HepG2 (cell line): Measurements from ENCODE around the gene SMIM28. TPM values are rescaled to one million over a fixed set of nuclear protein-coding genes. Genes with fewer than 3 reads are reported as not detected.

Experiments used
- ASH2L ChIP-seq: fragments of 300-600, 200-600 bp; sonication (generic); IDR thresholded peaks from 2 replicates; pipeline ENCODE4 v1.7.0; 2017; ENCODE audit warnings: low read depth, mild to moderate bottlenecking, moderate library complexity, mixed read lengths, low read length; ENCODE audit not compliant: insufficient read length
- CERS6 ChIP-seq: sonication (generic); formaldehyde crosslinking; IDR thresholded peaks from 2 replicates; pipeline ENCODE4 v1.5.0; 2020; ENCODE audit warnings: missing genetic modification reagents
- CREBL2 ChIP-seq: sonication (generic); formaldehyde crosslinking; IDR thresholded peaks from 2 replicates; pipeline ENCODE4 v1.8.1; 2023; ENCODE audit warnings: missing genetic modification reagents, mild to moderate bottlenecking, borderline replicate concordance
- IRF9 ChIP-seq: sonication (generic); formaldehyde crosslinking; IDR thresholded peaks from 2 replicates; pipeline ENCODE4 v1.8.0; 2022; ENCODE audit warnings: missing genetic modification reagents, mild to moderate bottlenecking, borderline replicate concordance
- KDM4B ChIP-seq: sonication (generic); formaldehyde crosslinking; IDR thresholded peaks from 2 replicates; pipeline ENCODE4 v1.4.0; 2020; ENCODE audit warnings: missing genetic modification reagents
- LCORL ChIP-seq, 2 experiments: fragments of 450-650 bp in 1 of 2; sonication (generic) in 1 of 2; formaldehyde crosslinking in 1 of 2; IDR thresholded peaks; 2 replicates each; pipeline versions ENCODE4 v1.5.0 to v1.6.1; 2017 to 2020; ENCODE audit warnings: antibody characterized with exemption in 1 of 2, missing genetic modification reagents in 1 of 2
- MBNL3 ChIP-seq: fragments of 250-450 bp; sonication (Bioruptor Pico); conservative IDR thresholded peaks from 2 replicates; pipeline ENCODE4 v1.8.0; 2022; ENCODE audit warnings: mild to moderate bottlenecking, inconsistent platforms
- MTF2 ChIP-seq: sonication (generic); formaldehyde crosslinking; IDR thresholded peaks from 2 replicates; pipeline ENCODE4 v1.5.0; 2020; ENCODE audit warnings: missing genetic modification reagents, borderline replicate concordance
- NCOA2 ChIP-seq: sonication (generic); formaldehyde crosslinking; IDR thresholded peaks from 2 replicates; pipeline ENCODE4 v1.8.0; 2022; ENCODE audit warnings: inconsistent platforms
- NFIB ChIP-seq: sonication (generic); formaldehyde crosslinking; IDR thresholded peaks from 2 replicates; pipeline ENCODE4 v1.9.0; 2021; ENCODE audit warnings: missing genetic modification reagents, mild to moderate bottlenecking, borderline replicate concordance
- PHF8 ChIP-seq: sonication (generic); formaldehyde crosslinking; IDR thresholded peaks from 2 replicates; pipeline ENCODE4 v1.5.0; 2020; ENCODE audit warnings: missing genetic modification reagents
- SMAD9 ChIP-seq: sonication (generic); formaldehyde crosslinking; IDR thresholded peaks from 2 replicates; pipeline ENCODE4 v1.5.1; 2020; ENCODE audit warnings: mild to moderate bottlenecking, missing genetic modification reagents
- SMYD3 ChIP-seq: sonication (generic); formaldehyde crosslinking; IDR thresholded peaks from 2 replicates; pipeline ENCODE4 v1.8.1; 2023; ENCODE audit warnings: mild to moderate bottlenecking, missing genetic modification reagents
- SRSF4 ChIP-seq: fragments of 200-400 bp; formaldehyde crosslinking; IDR thresholded peaks from one replicate; pipeline ENCODE4 v1.6.1; 2018; ENCODE audit warnings: mild to moderate bottlenecking, low read depth, low read length, moderate library complexity; ENCODE audit not compliant: poor library complexity, severe bottlenecking
- YY1 ChIP-seq: IDR thresholded peaks from 2 replicates; pipeline ENCODE4 v1.6.1; 2011; ENCODE audit warnings: low read length, low read depth, moderate library complexity, mild to moderate bottlenecking; ENCODE audit not compliant: insufficient read depth, insufficient replicate concordance
- ZBTB1 ChIP-seq: sonication (generic); formaldehyde crosslinking; IDR thresholded peaks from 2 replicates; pipeline ENCODE4 v1.4.0; 2020; ENCODE audit warnings: missing genetic modification reagents, borderline replicate concordance
- ZBTB20 ChIP-seq: sonication (generic); formaldehyde crosslinking; IDR thresholded peaks from 2 replicates; pipeline ENCODE4 v1.8.1; 2023; ENCODE audit warnings: missing genetic modification reagents, low read depth, mild to moderate bottlenecking, borderline replicate concordance
- ZBTB26 ChIP-seq: IDR thresholded peaks from 2 replicates; pipeline ENCODE4 v1.6.1; 2016; ENCODE audit warnings: missing compliant biosample characterization, missing genetic modification reagents, borderline replicate concordance
- ZBTB34 ChIP-seq: sonication (generic); formaldehyde crosslinking; IDR thresholded peaks from 2 replicates; pipeline ENCODE4 v1.8.0; 2022; ENCODE audit warnings: mild to moderate bottlenecking, missing genetic modification reagents
- ZFP82 ChIP-seq: sonication (generic); formaldehyde crosslinking; IDR thresholded peaks from 2 replicates; pipeline ENCODE4 v1.5.1; 2020; ENCODE audit warnings: mild to moderate bottlenecking, missing genetic modification reagents, borderline replicate concordance
- ZNF101 ChIP-seq: sonication (generic); formaldehyde crosslinking; IDR thresholded peaks from 2 replicates; pipeline ENCODE4 v1.4.0; 2020; ENCODE audit warnings: mild to moderate bottlenecking, low read depth, missing genetic modification reagents, borderline replicate concordance
- ZNF274 ChIP-seq: sonication (generic); formaldehyde crosslinking; IDR thresholded peaks from 2 replicates; pipeline ENCODE4 v1.5.1; 2020; ENCODE audit warnings: mild to moderate bottlenecking, missing genetic modification reagents
- ZNF670 ChIP-seq: sonication (generic); formaldehyde crosslinking; IDR thresholded peaks from 2 replicates; pipeline ENCODE4 v1.8.0; 2022; ENCODE audit warnings: mild to moderate bottlenecking, missing genetic modification reagents, borderline replicate concordance
- polyA plus RNA-seq, 8 experiments: library from polyadenylated mRNA; depleted of rRNA in 3 of 8; stranded (reverse) in 7 of 8; unstranded in 1 of 8; fragments of >200 nt; fragmentation: Illumina TruSeq in 4 of 8; extraction: Trizol in 4 of 8; gene quantifications; 2 replicates each; pipeline versions ENCODE4 v1.2.1 to v1.2.3, GENCODE V29; 2011 to 2016; ENCODE audit warnings: low read depth in 4 of 8, missing spikeins in 1 of 8, mixed read lengths in 1 of 8; ENCODE audit not compliant: insufficient read depth in 1 of 8
- total RNA-seq, 5 experiments: library from RNA; depleted of rRNA; stranded (reverse); fragments of >200 nt; fragmentation: Illumina TruSeq; extraction: Trizol; gene quantifications; 2 replicates each; pipeline ENCODE4 v1.2.3, GENCODE V29; 2016; ENCODE audit warnings: low read depth in 1 of 5

The SMIM28 gene
- total and polyA plus RNA-seq, 2 of the 13 experiments (the other 11 are each of a cell fraction or from before 2014, with no cell fraction given) = not detected

GRCh38 chr6:138404666-138405337 lies 27.1 kb downstream of the SMIM28 start (continued):
- TF ChIP-seq ZNF101 = no peak
- no peak for TF ChIP-seq KDM4B (CRISPR knock-in tag)
- TF ChIP-seq CREBL2 (CRISPR knock-in tag) = no peak
- TF ChIP-seq ZBTB26 (CRISPR knock-in tag) = no peak
- TF ChIP-seq SMAD9 (CRISPR knock-in tag) = no peak
- no peak for TF ChIP-seq ASH2L
- no peak; the same call in 1 of the 2 replicates for TF ChIP-seq PHF8 (CRISPR knock-in tag)
- TF ChIP-seq ZBTB1 (CRISPR knock-in tag) = no peak
- peak; percentile 4 for TF ChIP-seq YY1
- TF ChIP-seq LCORL (IDR thresholded peaks at IDR 0.05) = no peak
- TF ChIP-seq LCORL (CRISPR knock-in tag; IDR thresholded peaks at IDR 0.05) = no peak
- no peak for TF ChIP-seq NFIB (CRISPR knock-in tag)
- TF ChIP-seq SRSF4 = no peak
- peak; percentile 48; the same call in 1 of the 2 replicates for TF ChIP-seq SMYD3 (CRISPR knock-in tag)
- no peak for TF ChIP-seq ZFP82
- TF ChIP-seq IRF9 (CRISPR knock-in tag) = no peak
- TF ChIP-seq CERS6 (CRISPR knock-in tag) = no peak
- no peak for TF ChIP-seq ZBTB20 (CRISPR knock-in tag)
- TF ChIP-seq ZBTB34 (CRISPR knock-in tag) = no peak
- TF ChIP-seq MBNL3 = no peak
- no peak for TF ChIP-seq MTF2 (CRISPR knock-in tag)
- TF ChIP-seq ZNF274 = no peak
- no peak for TF ChIP-seq ZNF670 (CRISPR knock-in tag)
- no peak for TF ChIP-seq NCOA2 (CRISPR knock-in tag)
